HCT116 (cell line): ENCODE results near the gene FLRT1. TPM values are rescaled to one million over a fixed set of nuclear protein-coding genes. Genes with fewer than 3 reads are reported as not detected.

Source experiments
- ATAC-seq: fragments of 200-7000 bp; cut with Tn5 transposase; 2 replicates; pipeline ENCODE4 v1.9.1; 2020; ENCODE audit warnings: mild to moderate bottlenecking, moderate library complexity
- BruUV-seq: library from RNA; stranded (reverse); fragments of 400-500 nt; replicated peaks from 2 replicates; lab custom pipeline; 2021; lab: Mats Ljungman, UMichigan
- CTCF ChIA-PET: fragments of 300-600 bp; sonication (Branson Sonifier 250); formaldehyde crosslinking; loops from one replicate; lab custom pipeline; 2021; ENCODE audit warnings: antibody characterized with exemption; lab: Charles Lee
- POLR2A ChIA-PET: fragments of 300-600, 350-600 bp; sonication (Branson Sonifier 250); formaldehyde crosslinking; loops from one replicate; lab custom pipeline; 2021; ENCODE audit warnings: antibody characterized with exemption; lab: Charles Lee
- RAD21 ChIA-PET, 2 experiments: fragments of 300-600 bp; sonication (Branson Sonifier 250); formaldehyde crosslinking; loops; one replicate each; lab custom pipeline; 2023; ENCODE audit warnings: low total read pairs in 2 of 2; ENCODE audit not compliant: uncharacterized antibody in 2 of 2, unreplicated experiment in 2 of 2, low non-redundant PET in 1 of 2; lab: Charles Lee
- DNase-seq: peaks from one replicate; pipeline ENCODE4 v3.0.0-alpha.2; 2010; ENCODE audit warnings: low read depth, low spot score
- H2AFZ ChIP-seq: fragments of 200-600 bp; shearing (Covaris generic), sonication (generic); 2 replicates; pipeline ENCODE4 v1.6.1; 2017; ENCODE audit warnings: low read depth, mixed run types, mixed read lengths, antibody characterized with exemption, low read length; ENCODE audit not compliant: poor library complexity, severe bottlenecking
- H3K27ac ChIP-seq: 2 replicates; pipeline ENCODE4 v1.5.1; 2012; ENCODE audit warnings: low read depth, low read length
- H3K27me3 ChIP-seq: fragments of 200-600 bp; sonication (generic); 2 replicates; pipeline ENCODE4 v1.6.1; 2016; ENCODE audit warnings: mixed run types, low read length, mixed read lengths; ENCODE audit not compliant: insufficient read depth
- H3K36me3 ChIP-seq, 2 experiments: fragments of 200-500 bp in 1 of 2; fragments of 200-600 bp in 1 of 2; sonication (Bioruptor generic) in 1 of 2; sonication (generic) in 1 of 2; 2 replicates each; pipeline versions ENCODE4 v1.5.1 to v1.6.1; 2014 to 2016; ENCODE audit warnings: low read length in 2 of 2, inconsistent platforms in 1 of 2, mixed read lengths in 1 of 2, mixed run types in 1 of 2; ENCODE audit not compliant: insufficient read depth in 2 of 2, control insufficient read depth in 1 of 2
- H3K4me1 ChIP-seq, 2 experiments: fragments of 200-600 bp in 1 of 2; sonication (generic) in 1 of 2; 2 replicates each; pipeline versions ENCODE4 v1.5.1 to v1.6.1; 2012 to 2017; ENCODE audit warnings: low read length in 2 of 2, inconsistent platforms in 1 of 2, mild to moderate bottlenecking in 1 of 2, mixed read lengths in 1 of 2, mixed run types in 1 of 2, moderate library complexity in 1 of 2; ENCODE audit not compliant: insufficient read depth in 2 of 2, control insufficient read depth in 1 of 2
- H3K4me2 ChIP-seq: fragments of 200-600 bp; sonication (generic); 2 replicates; pipeline ENCODE4 v1.6.1; 2017; ENCODE audit warnings: mixed run types, low read length, mixed read lengths
- H3K4me3 ChIP-seq, 2 experiments: fragments of 200-600 bp in 1 of 2; sonication (generic) in 1 of 2; replicated peaks in 1 of 2; 2 replicates each; pipeline ENCODE4 v1.5.1; 2011 to 2016; ENCODE audit warnings: low read length in 2 of 2, control low read depth in 1 of 2, low read depth in 1 of 2, mild to moderate bottlenecking in 1 of 2, mixed read lengths in 1 of 2, mixed run types in 1 of 2
- H3K79me2 ChIP-seq: fragments of 200-600 bp; sonication (generic); 2 replicates; pipeline ENCODE4 v1.6.1; 2017; ENCODE audit warnings: mild to moderate bottlenecking, mixed run types, low read length, moderate library complexity, mixed read lengths; ENCODE audit not compliant: insufficient read depth
- H3K9ac ChIP-seq: fragments of 200-600 bp; sonication (generic); 2 replicates; pipeline ENCODE4 v1.6.1; 2016; ENCODE audit warnings: low read length, mixed read lengths
- H3K9me2 ChIP-seq: fragments of 200-600 bp; sonication (generic), shearing (Covaris generic); 2 replicates; pipeline ENCODE4 v1.6.1; 2017; ENCODE audit warnings: mixed run types, mild to moderate bottlenecking, moderate library complexity; ENCODE audit not compliant: insufficient read depth
- H3K9me3 ChIP-seq, 2 experiments: fragments of 200-500 bp in 1 of 2; fragments of 200-600 bp in 1 of 2; sonication (Bioruptor generic) in 1 of 2; sonication (generic) in 1 of 2; 2 replicates each; pipeline ENCODE4 v1.6.1; 2014 to 2017; ENCODE audit warnings: low read length in 2 of 2, mixed read lengths in 2 of 2, inconsistent platforms in 1 of 2, low read depth in 1 of 2, mild to moderate bottlenecking in 1 of 2, mixed run types in 1 of 2, moderate library complexity in 1 of 2; ENCODE audit not compliant: control insufficient read depth in 1 of 2, insufficient read depth in 1 of 2
- H4K20me1 ChIP-seq: fragments of 200-600 bp; sonication (generic), shearing (Covaris generic); 2 replicates; pipeline ENCODE4 v1.6.1; 2017; ENCODE audit warnings: mixed run types, mild to moderate bottlenecking, moderate library complexity; ENCODE audit not compliant: insufficient read depth
- CTCF ChIP-seq, 3 experiments: fragments of 200-600 bp in 1 of 3; sonication (generic) in 1 of 3; IDR thresholded peaks in 2 of 3; conservative IDR thresholded peaks in 1 of 3; 2 replicates each; pipeline ENCODE4 v1.5.1; 2012 to 2017; ENCODE audit warnings: low read depth in 2 of 3, low read length in 2 of 3, antibody characterized with exemption in 1 of 3, borderline replicate concordance in 1 of 3, control low read depth in 1 of 3, mild to moderate bottlenecking in 1 of 3, mixed read lengths in 1 of 3, mixed run types in 1 of 3, moderate library complexity in 1 of 3; ENCODE audit not compliant: insufficient read depth in 1 of 3
- FOSL1 ChIP-seq: IDR thresholded peaks from 2 replicates; pipeline ENCODE4 v1.6.1; 2012; ENCODE audit warnings: low read depth
- SRF ChIP-seq: IDR thresholded peaks from 2 replicates; pipeline ENCODE4 v1.6.1; 2012; ENCODE audit warnings: low read depth
- ZBTB33 ChIP-seq: IDR thresholded peaks from 2 replicates; pipeline ENCODE4 v1.6.1; 2011; ENCODE audit warnings: mild to moderate bottlenecking, low read length, moderate library complexity; ENCODE audit not compliant: insufficient replicate concordance; ENCODE audit errors: extremely low read depth
- ZFX ChIP-seq: fragments of 450-650 bp; IDR thresholded peaks from 2 replicates; pipeline ENCODE4 v1.6.1; 2017
- intact Hi-C: fragments of 100-400 bp; cut with micrococcal nuclease; formaldehyde crosslinking; loops from 2 replicates; pipeline ENCODE4 v1.10.0; 2022
- total RNA-seq: library from RNA; stranded (reverse); gene quantifications from one replicate; pipeline ENCODE4 v1.2.1, GENCODE V29; 2021; ENCODE audit not compliant: unreplicated experiment
- TF ChIP-seq, protein P1 (sequence below): IDR thresholded peaks from 2 replicates; pipeline ENCODE4 v1.6.1; 2012; ENCODE audit warnings: low read depth
- TF ChIP-seq, protein P2 (sequence below): IDR thresholded peaks from 2 replicates; pipeline ENCODE4 v1.6.1; 2012
- TF ChIP-seq, protein P3 (sequence below): IDR thresholded peaks from 2 replicates; pipeline ENCODE4 v1.6.1; 2012

FLRT1 gene
- total RNA-seq, 1 experiment from 2014 or later, result 0.15 TPM

GRCh38 chr11:64051297-64051696, 15.6 kb downstream of the FLRT1 start:
- ATAC-seq, result no peak
- Histone ChIP-seq H3K9ac (no peak overlapping the region), H3K27ac (no peak overlapping the region), H2AFZ (no peak overlapping the region), H3K36me3 (no peaks in the 10 kb centered on the region), H3K9me2 (no peaks in the 10 kb centered on the region), H3K79me2 (no peaks in the 10 kb centered on the region), H3K4me1 (no peaks in the 10 kb centered on the region), H4K20me1 (no peaks in the 10 kb centered on the region), H3K27me3 (no peaks in the 10 kb centered on the region), H3K4me3 (no peak overlapping the region), H3K4me2 (no peak overlapping the region), H3K9me3 (no peaks in the 10 kb centered on the region)
- no peak for TF ChIP-seq ZFX
- TF ChIP-seq, protein P1, sequence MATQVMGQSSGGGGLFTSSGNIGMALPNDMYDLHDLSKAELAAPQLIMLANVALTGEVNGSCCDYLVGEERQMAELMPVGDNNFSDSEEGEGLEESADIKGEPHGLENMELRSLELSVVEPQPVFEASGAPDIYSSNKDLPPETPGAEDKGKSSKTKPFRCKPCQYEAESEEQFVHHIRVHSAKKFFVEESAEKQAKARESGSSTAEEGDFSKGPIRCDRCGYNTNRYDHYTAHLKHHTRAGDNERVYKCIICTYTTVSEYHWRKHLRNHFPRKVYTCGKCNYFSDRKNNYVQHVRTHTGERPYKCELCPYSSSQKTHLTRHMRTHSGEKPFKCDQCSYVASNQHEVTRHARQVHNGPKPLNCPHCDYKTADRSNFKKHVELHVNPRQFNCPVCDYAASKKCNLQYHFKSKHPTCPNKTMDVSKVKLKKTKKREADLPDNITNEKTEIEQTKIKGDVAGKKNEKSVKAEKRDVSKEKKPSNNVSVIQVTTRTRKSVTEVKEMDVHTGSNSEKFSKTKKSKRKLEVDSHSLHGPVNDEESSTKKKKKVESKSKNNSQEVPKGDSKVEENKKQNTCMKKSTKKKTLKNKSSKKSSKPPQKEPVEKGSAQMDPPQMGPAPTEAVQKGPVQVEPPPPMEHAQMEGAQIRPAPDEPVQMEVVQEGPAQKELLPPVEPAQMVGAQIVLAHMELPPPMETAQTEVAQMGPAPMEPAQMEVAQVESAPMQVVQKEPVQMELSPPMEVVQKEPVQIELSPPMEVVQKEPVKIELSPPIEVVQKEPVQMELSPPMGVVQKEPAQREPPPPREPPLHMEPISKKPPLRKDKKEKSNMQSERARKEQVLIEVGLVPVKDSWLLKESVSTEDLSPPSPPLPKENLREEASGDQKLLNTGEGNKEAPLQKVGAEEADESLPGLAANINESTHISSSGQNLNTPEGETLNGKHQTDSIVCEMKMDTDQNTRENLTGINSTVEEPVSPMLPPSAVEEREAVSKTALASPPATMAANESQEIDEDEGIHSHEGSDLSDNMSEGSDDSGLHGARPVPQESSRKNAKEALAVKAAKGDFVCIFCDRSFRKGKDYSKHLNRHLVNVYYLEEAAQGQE, result no peak
- TF ChIP-seq, protein P2, sequence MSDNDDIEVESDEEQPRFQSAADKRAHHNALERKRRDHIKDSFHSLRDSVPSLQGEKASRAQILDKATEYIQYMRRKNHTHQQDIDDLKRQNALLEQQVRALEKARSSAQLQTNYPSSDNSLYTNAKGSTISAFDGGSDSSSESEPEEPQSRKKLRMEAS, result no peak
- TF ChIP-seq SRF, result no peak
- no peak for TF ChIP-seq CTCF (IDR thresholded peaks at IDR 0.05 in 2 of 3, conservative IDR thresholded peaks at IDR 0.05 in 1 of 3; ENCODE audit: borderline replicate concordance in 1 of 3, insufficient read depth in 1 of 3, low read depth in 2 of 3, low read length in 2 of 3)
- TF ChIP-seq FOSL1, result no peak
- TF ChIP-seq, protein P3, sequence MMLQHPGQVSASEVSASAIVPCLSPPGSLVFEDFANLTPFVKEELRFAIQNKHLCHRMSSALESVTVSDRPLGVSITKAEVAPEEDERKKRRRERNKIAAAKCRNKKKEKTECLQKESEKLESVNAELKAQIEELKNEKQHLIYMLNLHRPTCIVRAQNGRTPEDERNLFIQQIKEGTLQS, result no peak
- no peak for TF ChIP-seq ZBTB33
- intact Hi-C loops, result loop anchor here (10.0 kb wide), 1 partner anchor 54 kb away; no protein-coding TSS in a partner anchor
- POLR2A ChIA-PET, result no interaction called here
- CTCF ChIA-PET, result no interaction called here
- no TSS peak for BruUV-seq
- no peak for DNase-seq
- RAD21 ChIA-PET, result no interaction called here
